HL-60/S4 (cell line): ENCODE measurements around the gene KIF1A.

Experiments used
- in situ Hi-C: fragments of 300-500 bp; cut with MboI; formaldehyde crosslinking; loops from 2 replicates; pipeline ENCODE4 v1.14.3; 2022; ENCODE audit warnings: low sequenced_read_pairs

The KIF1A gene

DNA sequence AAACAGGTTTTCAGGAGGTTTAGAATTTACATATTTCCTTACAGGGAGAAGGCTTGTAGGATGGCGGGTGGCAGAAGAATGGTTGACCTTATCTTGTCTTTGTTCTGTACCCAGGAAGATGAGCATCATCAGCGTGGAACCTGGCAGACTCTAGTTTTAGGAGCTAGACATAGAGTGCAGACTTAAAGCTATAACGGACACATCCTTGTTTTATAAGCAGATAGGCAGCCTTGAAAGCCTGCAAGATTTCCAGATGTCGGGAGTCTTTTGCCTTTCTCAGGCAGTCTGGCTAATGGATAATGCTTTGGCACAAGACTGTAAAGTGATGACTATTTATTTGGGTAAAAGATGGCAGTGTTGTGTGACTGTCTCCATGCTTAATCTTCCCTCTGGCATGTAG, 149.1 kb downstream of the KIF1A start:
- in situ Hi-C loops, result no loop called here

DNA sequence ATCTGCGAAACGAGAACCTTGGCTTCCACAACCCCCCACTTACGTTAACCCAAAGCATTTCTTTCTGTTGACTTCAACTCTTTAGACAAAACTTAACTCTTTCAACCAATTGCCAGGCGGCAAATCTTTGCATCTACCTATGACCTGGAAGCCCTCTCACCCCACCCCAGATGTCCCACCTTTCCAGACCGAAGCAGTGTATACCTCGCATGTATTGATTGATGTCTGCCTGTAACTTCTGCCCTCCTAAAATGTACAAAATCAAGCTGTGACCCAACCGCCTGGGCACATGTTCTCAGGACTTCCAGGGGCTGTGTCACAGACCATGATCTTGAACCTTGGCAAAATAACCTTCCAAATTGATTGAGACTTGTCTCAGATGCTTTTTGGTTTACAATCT, 149.6 kb downstream of the KIF1A start:
- in situ Hi-C loops, result no loop called here

DNA sequence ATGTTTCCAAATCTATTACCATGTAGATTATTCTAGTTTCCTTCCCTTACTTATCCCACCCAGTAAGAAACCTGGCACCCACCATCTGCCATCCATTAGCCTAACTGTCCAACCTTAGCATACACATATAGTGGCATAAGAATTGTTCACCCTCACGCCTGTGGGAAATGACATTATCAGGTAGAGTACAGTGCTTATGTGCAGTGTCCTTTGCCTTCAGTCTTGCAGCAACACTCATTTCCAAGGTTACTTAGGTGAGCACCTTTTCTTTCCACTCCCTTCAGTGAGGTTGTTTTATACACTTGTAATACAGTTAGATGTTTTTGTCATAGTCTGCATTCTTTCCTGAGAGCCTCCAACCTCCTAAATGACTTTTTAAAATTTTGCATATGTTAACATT, 155.4 kb downstream of the KIF1A start:
- in situ Hi-C loops, result no loop called here
